ENCODE results near the gene S1PR3. TPM values are rescaled to one million over a fixed set of nuclear protein-coding genes. Genes with fewer than 3 reads are reported as not detected.

S1PR3 gene
- total and polyA plus RNA-seq, 9 of the 15 experiments (the other 6 are each of a cell fraction or from before 2014, with no cell fraction given): 0.03 to 2.0 (median 0.29) TPM

DNA sequence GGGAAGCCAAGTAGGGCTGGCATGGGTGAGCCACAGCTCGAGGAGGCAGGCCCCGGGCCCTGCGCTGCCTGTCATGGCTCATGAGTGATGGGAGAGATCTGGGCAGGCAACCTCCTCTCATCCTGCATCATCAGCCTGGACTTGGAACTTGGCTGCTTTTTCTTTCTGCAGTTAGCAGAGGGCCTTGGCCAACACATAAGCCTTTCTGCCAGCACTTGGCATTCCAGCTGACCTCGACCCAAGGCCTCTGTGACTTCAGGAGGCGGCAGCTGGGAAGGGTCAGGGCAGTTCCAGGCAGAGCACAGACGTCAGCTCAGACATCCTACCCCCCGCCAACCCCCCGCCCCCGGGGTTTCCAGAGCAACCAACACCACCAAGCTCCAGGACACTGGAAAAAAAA lies 7.6 kb downstream of the S1PR3 start:
- BruUV-seq (replicated peaks): no TSS peak
- peaks cover 0 to 27% of the 10 kb centered on the region in 2 experiments; a peak in 2 of 5 replicates for H3K27me3 ChIP-seq (ENCODE audit: control insufficient read depth in 2 of 2, insufficient read depth in 2 of 2, low read length in 2 of 2)
- no peak overlapping the region for H3K27ac ChIP-seq (ENCODE audit: extremely low read depth, low read depth, low read length)
- no peak for ATAC-seq
- no peak overlapping the region for H3K4me3 ChIP-seq
- H3K79me2 ChIP-seq (ENCODE audit: control insufficient read depth, insufficient read depth, low read length): no peaks in the 10 kb centered on the region
- no peaks in the 10 kb centered on the region for H3K36me3 ChIP-seq (ENCODE audit: control insufficient read depth, insufficient read depth, low read length)
- in situ Hi-C loops (cut with MboI): no loop called here
- H3K4me2 ChIP-seq (ENCODE audit: insufficient read depth, low read length): no peak overlapping the region
- H4K20me1 ChIP-seq (replicated peaks; ENCODE audit: control insufficient read depth, insufficient read depth, low read length): no peaks in the 10 kb centered on the region
- no peak for FAIRE-seq
- H3K9ac ChIP-seq (ENCODE audit: insufficient read depth in 1 of 2, low read depth in 2 of 2, low read length in 2 of 2): no peak overlapping the region
- H2AFZ ChIP-seq (ENCODE audit: low read depth, low read length): no peak overlapping the region
- DNase-seq (ENCODE audit: extremely low read depth in 1 of 4, low spot score in 3 of 4): no peak
- no peaks in the 10 kb centered on the region for H3K9me3 ChIP-seq (replicated peaks; ENCODE audit: control insufficient read depth, insufficient read depth, low read depth, low read length)
- no peaks in the 10 kb centered on the region for H3K9me1 ChIP-seq (ENCODE audit: control insufficient read depth, insufficient read depth, low read length)
- WGBS (ENCODE audit: insufficient coverage, low coverage, missing lambda C conversion rate): 5% methylated on average over 2 of the region's 9 CpGs
- H3K4me1 ChIP-seq (replicated peaks in 1 of 2; ENCODE audit: control insufficient read depth in 2 of 2, insufficient read depth in 2 of 2, low read length in 2 of 2): peaks cover 3 to 9% of the 10 kb centered on the region in 2 experiments; a peak in 3 of 5 replicates
- CTCF ChIA-PET (ENCODE audit: low intra/inter-chr PET ratio): interaction anchor here (0.6 kb wide), 1 partner anchor 37 kb away, joined by 3 read pairs; no protein-coding TSS in a partner anchor
- intact Hi-C loops (cut with micrococcal nuclease): loop anchor here (10.0 kb wide), 1 partner anchor 314 kb away; no protein-coding TSS in a partner anchor
- POLR2A ChIA-PET: no interaction called here
- TF ChIP-seq NKRF (IDR thresholded peaks at IDR 0.05; ENCODE audit: borderline replicate concordance) (no peak), PHB2 (IDR thresholded peaks at IDR 0.05; ENCODE audit: low read depth) (no peak), CBX8 (IDR thresholded peaks at IDR 0.05; ENCODE audit: borderline replicate concordance, extremely low read depth, low read depth, low read length, poor library complexity, severe bottlenecking) (no peak), E4F1 (CRISPR knock-in tag; IDR thresholded peaks at IDR 0.05; ENCODE audit: borderline replicate concordance) (no peak), NR2F6 (CRISPR knock-in tag; IDR thresholded peaks at IDR 0.05) (no peak), POLR2G (IDR thresholded peaks at IDR 0.05; ENCODE audit: low read depth, low read length) (no peak), C11orf30 (IDR thresholded peaks at IDR 0.05; ENCODE audit: low read depth) (no peak), ARNT (IDR thresholded peaks at IDR 0.05) (no peak)
- TF ChIP-seq, protein P1, sequence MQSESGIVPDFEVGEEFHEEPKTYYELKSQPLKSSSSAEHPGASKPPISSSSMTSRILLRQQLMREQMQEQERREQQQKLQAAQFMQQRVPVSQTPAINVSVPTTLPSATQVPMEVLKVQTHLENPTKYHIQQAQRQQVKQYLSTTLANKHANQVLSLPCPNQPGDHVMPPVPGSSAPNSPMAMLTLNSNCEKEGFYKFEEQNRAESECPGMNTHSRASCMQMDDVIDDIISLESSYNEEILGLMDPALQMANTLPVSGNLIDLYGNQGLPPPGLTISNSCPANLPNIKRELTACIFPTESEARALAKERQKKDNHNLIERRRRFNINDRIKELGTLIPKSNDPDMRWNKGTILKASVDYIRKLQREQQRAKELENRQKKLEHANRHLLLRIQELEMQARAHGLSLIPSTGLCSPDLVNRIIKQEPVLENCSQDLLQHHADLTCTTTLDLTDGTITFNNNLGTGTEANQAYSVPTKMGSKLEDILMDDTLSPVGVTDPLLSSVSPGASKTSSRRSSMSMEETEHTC (IDR thresholded peaks at IDR 0.05): no peak
- TF ChIP-seq, protein P2, sequence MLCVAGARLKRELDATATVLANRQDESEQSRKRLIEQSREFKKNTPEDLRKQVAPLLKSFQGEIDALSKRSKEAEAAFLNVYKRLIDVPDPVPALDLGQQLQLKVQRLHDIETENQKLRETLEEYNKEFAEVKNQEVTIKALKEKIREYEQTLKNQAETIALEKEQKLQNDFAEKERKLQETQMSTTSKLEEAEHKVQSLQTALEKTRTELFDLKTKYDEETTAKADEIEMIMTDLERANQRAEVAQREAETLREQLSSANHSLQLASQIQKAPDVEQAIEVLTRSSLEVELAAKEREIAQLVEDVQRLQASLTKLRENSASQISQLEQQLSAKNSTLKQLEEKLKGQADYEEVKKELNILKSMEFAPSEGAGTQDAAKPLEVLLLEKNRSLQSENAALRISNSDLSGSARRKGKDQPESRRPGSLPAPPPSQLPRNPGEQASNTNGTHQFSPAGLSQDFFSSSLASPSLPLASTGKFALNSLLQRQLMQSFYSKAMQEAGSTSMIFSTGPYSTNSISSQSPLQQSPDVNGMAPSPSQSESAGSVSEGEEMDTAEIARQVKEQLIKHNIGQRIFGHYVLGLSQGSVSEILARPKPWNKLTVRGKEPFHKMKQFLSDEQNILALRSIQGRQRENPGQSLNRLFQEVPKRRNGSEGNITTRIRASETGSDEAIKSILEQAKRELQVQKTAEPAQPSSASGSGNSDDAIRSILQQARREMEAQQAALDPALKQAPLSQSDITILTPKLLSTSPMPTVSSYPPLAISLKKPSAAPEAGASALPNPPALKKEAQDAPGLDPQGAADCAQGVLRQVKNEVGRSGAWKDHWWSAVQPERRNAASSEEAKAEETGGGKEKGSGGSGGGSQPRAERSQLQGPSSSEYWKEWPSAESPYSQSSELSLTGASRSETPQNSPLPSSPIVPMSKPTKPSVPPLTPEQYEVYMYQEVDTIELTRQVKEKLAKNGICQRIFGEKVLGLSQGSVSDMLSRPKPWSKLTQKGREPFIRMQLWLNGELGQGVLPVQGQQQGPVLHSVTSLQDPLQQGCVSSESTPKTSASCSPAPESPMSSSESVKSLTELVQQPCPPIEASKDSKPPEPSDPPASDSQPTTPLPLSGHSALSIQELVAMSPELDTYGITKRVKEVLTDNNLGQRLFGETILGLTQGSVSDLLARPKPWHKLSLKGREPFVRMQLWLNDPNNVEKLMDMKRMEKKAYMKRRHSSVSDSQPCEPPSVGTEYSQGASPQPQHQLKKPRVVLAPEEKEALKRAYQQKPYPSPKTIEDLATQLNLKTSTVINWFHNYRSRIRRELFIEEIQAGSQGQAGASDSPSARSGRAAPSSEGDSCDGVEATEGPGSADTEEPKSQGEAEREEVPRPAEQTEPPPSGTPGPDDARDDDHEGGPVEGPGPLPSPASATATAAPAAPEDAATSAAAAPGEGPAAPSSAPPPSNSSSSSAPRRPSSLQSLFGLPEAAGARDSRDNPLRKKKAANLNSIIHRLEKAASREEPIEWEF (CRISPR knock-in tag; IDR thresholded peaks at IDR 0.05): no peak
